Tongue (tissue), 2 donors: ENCODE data around the gene QSOX1. TPM values are rescaled to one million over a fixed set of nuclear protein-coding genes. Genes with fewer than 3 reads are reported as not detected.

ENCODE experiments used
- DNase-seq: peaks from one replicate; pipeline ENCODE4 v3.0.0-alpha.2; 2015
- total RNA-seq: library from RNA; depleted of rRNA; stranded (reverse); fragments of >200 nt; gene quantifications from one replicate; pipeline ENCODE4 v1.2.3, GENCODE V29; 2014

The QSOX1 gene
- total RNA-seq, 1 donor from 2014 or later, result 41.9 TPM

DNA sequence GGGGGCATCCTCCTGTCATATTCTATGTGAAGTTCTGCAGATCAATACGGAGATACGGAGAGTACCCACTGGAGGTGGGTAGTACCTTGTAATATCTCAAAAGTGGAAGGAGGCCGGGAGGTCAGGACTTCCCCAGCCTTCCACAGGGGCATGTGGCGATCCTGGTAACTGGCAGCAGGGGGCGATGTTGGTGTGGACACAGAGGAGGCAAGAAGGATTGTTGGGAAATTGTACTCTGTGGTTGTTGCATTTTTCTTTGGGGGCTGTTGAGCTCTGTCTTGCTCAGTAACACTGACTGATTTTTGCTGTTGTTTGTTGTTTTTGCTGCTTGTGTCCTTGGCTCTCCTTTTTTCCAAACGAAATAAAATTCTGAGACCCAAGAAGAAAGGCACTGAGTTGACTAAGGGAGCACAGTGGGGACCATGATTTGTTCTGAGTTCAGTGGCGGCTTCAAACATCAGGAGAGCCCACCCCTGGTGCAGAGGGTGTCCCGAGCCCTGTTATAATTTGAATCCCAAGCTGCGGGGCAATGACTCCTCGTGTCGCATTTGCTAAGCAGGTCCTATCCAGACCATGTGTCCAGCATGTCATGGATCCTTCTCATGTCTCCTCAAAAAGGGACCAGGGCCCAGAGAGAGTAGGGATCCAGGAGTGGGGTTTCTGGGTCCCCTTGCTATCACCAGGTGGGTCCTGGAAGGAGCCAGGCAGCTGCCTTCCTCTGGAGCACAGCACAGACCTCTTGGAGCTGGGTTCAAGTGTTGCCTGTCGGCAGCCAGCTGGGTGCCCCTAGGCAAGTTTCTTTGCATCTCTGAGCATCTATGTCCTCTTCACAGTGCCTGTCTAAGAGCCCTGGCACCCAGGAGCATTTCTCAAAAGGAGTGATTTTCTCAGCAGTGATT lies 98.2 kb downstream of the QSOX1 start:
- no peak for DNase-seq

Other genes with a start within 250 kb of the QSOX1 start
- 110 TPM for gene CEP350, start 200.1 kb upstream of the QSOX1 start, total RNA-seq
- gene LHX4, start 75.4 kb downstream of the QSOX1 start, total RNA-seq, result not detected